DOHH2 (cell line): ENCODE results near the gene MEIS2.

Source experiments
- EZH2phosphoT487 ChIP-seq: fragments of 200-600 bp; sonication (generic); IDR thresholded peaks from 2 replicates; pipeline ENCODE4 v1.6.1; 2017; ENCODE audit warnings: borderline replicate concordance, mild to moderate bottlenecking, antibody characterized with exemption, low read length, moderate library complexity, mixed read lengths
- TF ChIP-seq, protein P1 (sequence below): fragments of 200-600 bp; sonication (generic); IDR thresholded peaks from one replicate; pipeline ENCODE4 v1.5.1; 2014; ENCODE audit warnings: antibody characterized with exemption, mild to moderate bottlenecking, low read depth, low read length; ENCODE audit not compliant: poor library complexity, severe bottlenecking

DNA sequence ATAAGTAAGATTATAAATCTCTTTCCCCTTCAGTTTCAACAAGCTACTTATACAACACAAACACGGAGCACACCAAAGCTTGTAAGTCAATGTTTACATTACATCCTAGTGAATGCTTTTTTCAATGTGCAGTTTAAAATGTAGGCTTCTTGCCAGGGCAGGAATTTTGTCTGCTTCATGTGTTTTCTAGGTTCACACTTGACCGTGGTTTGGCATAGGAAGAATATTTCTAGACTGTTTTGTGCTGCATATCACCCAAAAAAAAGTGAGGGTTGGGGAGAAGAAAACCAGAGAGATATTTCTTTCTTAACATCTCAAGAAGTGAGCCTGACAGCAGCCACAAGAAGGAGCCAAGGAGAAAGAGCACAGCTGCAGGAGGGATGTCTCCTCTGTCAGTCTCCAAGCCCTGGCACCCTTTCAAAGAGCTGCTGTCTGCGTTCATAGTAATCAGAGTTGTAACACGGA is 255.8 kb downstream of the MEIS2 start:
- no peak for TF ChIP-seq EZH2phosphoT487
- TF ChIP-seq, protein P1, sequence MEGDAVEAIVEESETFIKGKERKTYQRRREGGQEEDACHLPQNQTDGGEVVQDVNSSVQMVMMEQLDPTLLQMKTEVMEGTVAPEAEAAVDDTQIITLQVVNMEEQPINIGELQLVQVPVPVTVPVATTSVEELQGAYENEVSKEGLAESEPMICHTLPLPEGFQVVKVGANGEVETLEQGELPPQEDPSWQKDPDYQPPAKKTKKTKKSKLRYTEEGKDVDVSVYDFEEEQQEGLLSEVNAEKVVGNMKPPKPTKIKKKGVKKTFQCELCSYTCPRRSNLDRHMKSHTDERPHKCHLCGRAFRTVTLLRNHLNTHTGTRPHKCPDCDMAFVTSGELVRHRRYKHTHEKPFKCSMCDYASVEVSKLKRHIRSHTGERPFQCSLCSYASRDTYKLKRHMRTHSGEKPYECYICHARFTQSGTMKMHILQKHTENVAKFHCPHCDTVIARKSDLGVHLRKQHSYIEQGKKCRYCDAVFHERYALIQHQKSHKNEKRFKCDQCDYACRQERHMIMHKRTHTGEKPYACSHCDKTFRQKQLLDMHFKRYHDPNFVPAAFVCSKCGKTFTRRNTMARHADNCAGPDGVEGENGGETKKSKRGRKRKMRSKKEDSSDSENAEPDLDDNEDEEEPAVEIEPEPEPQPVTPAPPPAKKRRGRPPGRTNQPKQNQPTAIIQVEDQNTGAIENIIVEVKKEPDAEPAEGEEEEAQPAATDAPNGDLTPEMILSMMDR: no peak
